ENCODE measurements around the gene CALHM3. TPM values are rescaled to one million over a fixed set of nuclear protein-coding genes. Genes with fewer than 3 reads are reported as not detected.
A peak's percentile ranks its signal among the peaks of the same experiment; 100 is the strongest.

Gene CALHM3
- total RNA-seq, 2 donors from 2014 or later: not detected

DNA sequence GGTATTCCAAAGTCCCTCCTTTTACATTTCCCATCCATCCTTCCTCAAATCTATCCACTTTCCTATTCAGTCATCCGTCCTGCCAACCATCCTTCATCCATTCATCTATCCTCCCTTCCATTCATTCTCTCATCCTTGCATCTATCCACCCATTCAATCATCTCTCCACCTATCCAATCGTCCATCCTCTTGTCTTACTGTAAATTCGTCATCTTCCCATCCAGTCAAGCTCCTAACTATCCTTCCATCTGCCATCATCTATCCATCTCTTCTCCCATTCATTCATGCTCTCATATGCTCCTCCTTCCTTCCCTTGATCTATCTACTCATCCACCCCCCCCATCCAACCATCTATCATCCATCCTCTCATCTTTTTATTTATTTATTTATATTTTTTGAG lies 5.0 kb downstream of the CALHM3 start:
- ATAC-seq (no peak), DNase-seq (ENCODE audit: low spot score) (no peak)
- Mint-ChIP-seq H3K9me3 (no peaks in the 10 kb centered on the region), H3K36me3 (no peaks in the 10 kb centered on the region), H3K27ac (peak overlapping the region in 1 of 2 donors; percentile 1), H3K27me3 (no peaks in the 10 kb centered on the region), H3K4me3 (no peak overlapping the region), H3K4me1 (ENCODE audit: low read depth in 2 of 2) (peaks cover 19 to 35% of the 10 kb centered on the region in 2 donors)

DNA sequence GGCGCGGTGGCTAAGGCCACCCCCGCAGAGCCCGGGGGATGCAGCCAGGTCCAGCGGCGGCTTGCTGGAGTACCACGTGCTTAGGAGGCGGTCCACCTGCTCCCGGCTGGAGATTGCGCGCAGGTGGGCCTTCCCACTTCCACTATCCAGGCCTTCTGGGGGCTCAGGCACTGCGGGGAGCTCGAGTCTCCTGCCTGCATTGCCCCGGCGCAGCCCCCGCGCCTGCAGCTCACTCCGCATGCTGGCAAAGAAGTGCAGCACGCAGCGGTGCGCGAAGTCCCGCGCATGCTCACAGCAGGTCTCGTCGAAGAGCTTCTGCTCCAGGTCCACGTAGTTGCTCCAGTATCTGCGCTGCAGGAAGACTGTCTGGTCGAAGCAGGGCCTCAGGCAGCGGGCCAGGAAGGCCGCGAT lies 5.8 kb downstream of the CALHM3 start:
- no peaks in the 10 kb centered on the region for H3K36me3 Mint-ChIP-seq
- H3K27me3 Mint-ChIP-seq: no peaks in the 10 kb centered on the region
- no peak for DNase-seq (ENCODE audit: low spot score)
- no peaks in the 10 kb centered on the region for H3K9me3 Mint-ChIP-seq
- no peak overlapping the region for H3K4me3 Mint-ChIP-seq
- no peak overlapping the region for H3K27ac Mint-ChIP-seq
- no peak for ATAC-seq
- H3K4me1 Mint-ChIP-seq (ENCODE audit: low read depth in 2 of 2): peaks cover 19 to 35% of the 10 kb centered on the region in 2 donors

DNA sequence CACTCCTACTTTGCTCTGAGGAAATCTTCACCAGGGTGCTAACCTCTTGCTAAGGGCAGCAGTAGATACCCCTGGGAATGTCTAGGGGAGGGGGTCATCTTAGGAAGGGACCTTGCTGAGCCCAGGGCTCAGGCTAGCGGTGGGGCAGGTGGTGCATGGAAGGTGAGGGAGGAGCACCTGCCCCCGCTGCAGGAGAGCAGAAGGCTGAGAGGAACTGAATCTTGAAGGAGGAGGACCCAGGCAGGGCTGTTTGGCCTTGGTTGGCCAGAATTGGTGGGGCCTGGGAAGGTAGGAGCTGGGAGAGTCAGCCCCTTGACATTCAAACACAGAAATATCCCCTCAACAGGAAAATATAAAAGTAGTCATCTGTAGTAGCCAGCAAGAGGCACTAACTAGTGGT lies 7.0 kb downstream of the CALHM3 start:
- ATAC-seq (no peak), DNase-seq (ENCODE audit: low spot score) (no peak)
- H3K27me3 Mint-ChIP-seq: no peaks in the 10 kb centered on the region
- peak overlapping the region; percentile 88 to 89 for H3K27ac Mint-ChIP-seq
- H3K4me1 Mint-ChIP-seq (ENCODE audit: low read depth in 2 of 2): peaks cover 28 to 43% of the 10 kb centered on the region in 2 donors
- no peaks in the 10 kb centered on the region for H3K9me3 Mint-ChIP-seq
- H3K4me3 Mint-ChIP-seq: peak overlapping the region; percentile 76
- no peaks in the 10 kb centered on the region for H3K36me3 Mint-ChIP-seq

DNA sequence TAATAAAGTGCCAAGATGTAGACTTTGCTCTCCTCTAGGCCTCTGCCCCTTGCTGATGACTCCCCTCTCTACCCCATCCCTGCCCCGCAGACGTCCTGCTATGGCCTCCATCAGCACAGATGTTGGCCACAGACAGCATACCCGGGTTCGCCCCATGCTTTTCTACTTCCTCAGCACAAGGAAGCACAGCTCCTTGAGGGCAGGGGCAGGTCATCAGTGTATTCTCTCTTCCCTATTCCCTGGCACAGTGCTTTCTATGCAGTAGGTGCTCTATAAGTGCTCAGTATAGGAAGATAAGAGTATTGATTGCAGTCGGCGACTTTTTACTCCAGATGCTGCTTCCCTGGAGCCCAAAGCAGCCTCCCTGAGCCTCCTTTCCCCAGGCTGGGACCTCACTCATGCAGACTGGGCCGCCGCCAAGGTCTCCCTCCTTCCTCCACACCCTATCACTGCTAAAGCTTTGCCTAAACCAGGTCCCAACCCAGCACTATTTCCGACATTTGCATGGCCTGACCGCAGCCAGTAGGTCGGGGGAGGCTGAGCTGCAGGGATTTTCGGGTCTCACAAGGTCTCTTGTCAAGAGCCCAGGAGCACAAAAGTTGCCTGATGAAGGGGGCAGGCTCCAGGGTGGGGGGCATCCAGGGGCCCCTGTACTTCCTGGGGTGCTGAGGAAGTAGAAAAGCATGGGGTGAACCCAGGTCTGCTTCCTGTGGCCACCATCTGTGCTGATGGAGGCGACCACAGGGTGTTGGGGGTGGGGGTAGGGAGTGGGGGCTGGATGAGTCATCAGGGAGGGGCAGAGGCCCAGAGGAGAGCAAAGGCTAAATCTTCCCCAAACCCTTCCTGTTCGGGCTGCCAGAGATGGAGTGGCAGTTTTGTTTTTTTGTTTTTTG lies 8.0 kb downstream of the CALHM3 start:
- H3K36me3 Mint-ChIP-seq: no peaks in the 10 kb centered on the region
- peak overlapping the region; percentile 76 for H3K4me3 Mint-ChIP-seq
- H3K27me3 Mint-ChIP-seq: no peaks in the 10 kb centered on the region
- DNase-seq (ENCODE audit: low spot score): no peak
- H3K9me3 Mint-ChIP-seq: no peaks in the 10 kb centered on the region
- peak overlapping the region; percentile 88 to 89 for H3K27ac Mint-ChIP-seq
- H3K4me1 Mint-ChIP-seq (ENCODE audit: low read depth in 2 of 2): peaks cover 34 to 48% of the 10 kb centered on the region in 2 donors
- ATAC-seq: peak; percentile 92 to 96

DNA sequence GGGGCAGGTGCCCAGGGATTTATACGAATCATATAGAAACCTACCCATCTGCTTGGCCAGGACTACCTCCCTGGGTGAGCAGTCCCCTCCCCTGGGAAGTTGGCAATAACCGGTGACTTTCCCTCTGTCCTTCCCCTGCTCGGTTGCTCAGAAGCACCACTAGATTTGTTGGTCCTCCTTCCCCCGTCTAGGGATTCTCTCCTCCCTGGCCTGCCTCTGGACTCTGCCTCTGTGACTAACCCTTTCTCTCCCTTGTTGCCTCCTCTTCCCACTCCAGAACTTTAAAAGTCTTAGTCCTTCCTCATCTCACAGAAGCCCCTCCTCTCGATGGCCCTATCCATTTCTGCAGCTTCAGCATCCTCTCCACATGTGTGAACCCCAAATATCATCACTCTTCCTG lies 9.8 kb downstream of the CALHM3 start:
- Mint-ChIP-seq H3K27ac (peak overlapping the region in 1 of 2 donors; percentile 89), H3K9me3 (no peaks in the 10 kb centered on the region), H3K4me1 (ENCODE audit: low read depth in 2 of 2) (peaks cover 35 to 46% of the 10 kb centered on the region in 2 donors), H3K27me3 (no peaks in the 10 kb centered on the region), H3K4me3 (no peak overlapping the region), H3K36me3 (no peaks in the 10 kb centered on the region)
- DNase-seq (ENCODE audit: low spot score) (no peak), ATAC-seq (no peak)

DNA sequence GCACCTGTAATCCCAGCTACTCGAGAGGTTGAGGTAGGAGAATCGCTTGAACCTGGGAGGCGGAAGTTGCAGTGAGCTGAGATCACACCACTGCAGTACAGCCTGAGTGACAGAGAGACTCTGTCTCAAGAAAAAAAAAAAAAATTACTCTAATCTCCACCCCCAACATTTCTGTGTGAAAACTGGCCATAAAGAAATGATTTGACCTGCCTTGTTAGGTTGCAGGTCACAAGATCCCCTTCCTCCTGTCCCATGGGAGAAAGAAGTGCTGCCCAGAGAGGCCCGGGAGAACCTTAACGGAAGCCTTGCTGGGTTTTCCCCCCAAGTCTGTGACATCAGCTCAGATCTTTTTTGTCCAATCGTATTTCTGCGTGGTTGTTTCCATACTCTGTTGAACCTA lies 11.6 kb downstream of the CALHM3 start:
- peak overlapping the region; percentile 50 to 80 for H3K27ac Mint-ChIP-seq

DNA sequence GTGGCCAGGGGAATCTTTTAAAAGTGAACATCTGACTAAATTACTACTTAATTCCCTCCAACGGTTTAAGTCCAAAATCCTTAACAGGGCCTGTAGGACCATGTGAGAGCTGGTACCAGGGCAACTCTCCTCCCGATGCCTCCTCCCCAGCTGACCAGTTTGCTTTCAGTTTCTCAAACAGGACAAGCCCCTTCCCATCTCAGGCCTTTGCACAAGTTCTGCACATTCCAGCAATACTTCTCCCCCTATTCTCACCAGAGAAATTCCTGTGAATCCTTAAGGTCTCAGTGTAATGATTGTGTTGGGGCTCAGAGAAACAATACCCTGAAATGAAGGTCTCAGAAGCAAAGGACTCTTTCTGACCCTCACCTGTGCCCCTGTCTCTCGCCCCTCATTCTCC lies 12.3 kb downstream of the CALHM3 start:
- Mint-ChIP-seq H3K36me3 (no peaks in the 10 kb centered on the region), H3K4me1 (ENCODE audit: low read depth in 2 of 2) (peaks cover 29 to 34% of the 10 kb centered on the region in 2 donors), H3K27me3 (no peaks in the 10 kb centered on the region), H3K9me3 (no peaks in the 10 kb centered on the region), H3K27ac (peak overlapping the region; percentile 7 to 50), H3K4me3 (no peak overlapping the region)
- DNase-seq (ENCODE audit: low spot score) (no peak), ATAC-seq (no peak)

More for the DNA sequence above, 11.6 kb downstream of the CALHM3 start:
- Mint-ChIP-seq H3K4me3 (no peak overlapping the region), H3K27me3 (no peaks in the 10 kb centered on the region), H3K9me3 (no peaks in the 10 kb centered on the region), H3K36me3 (no peaks in the 10 kb centered on the region), H3K4me1 (ENCODE audit: low read depth in 2 of 2) (peaks cover 33 to 41% of the 10 kb centered on the region in 2 donors)
- ATAC-seq (no peak), DNase-seq (ENCODE audit: low spot score) (no peak)

DNA sequence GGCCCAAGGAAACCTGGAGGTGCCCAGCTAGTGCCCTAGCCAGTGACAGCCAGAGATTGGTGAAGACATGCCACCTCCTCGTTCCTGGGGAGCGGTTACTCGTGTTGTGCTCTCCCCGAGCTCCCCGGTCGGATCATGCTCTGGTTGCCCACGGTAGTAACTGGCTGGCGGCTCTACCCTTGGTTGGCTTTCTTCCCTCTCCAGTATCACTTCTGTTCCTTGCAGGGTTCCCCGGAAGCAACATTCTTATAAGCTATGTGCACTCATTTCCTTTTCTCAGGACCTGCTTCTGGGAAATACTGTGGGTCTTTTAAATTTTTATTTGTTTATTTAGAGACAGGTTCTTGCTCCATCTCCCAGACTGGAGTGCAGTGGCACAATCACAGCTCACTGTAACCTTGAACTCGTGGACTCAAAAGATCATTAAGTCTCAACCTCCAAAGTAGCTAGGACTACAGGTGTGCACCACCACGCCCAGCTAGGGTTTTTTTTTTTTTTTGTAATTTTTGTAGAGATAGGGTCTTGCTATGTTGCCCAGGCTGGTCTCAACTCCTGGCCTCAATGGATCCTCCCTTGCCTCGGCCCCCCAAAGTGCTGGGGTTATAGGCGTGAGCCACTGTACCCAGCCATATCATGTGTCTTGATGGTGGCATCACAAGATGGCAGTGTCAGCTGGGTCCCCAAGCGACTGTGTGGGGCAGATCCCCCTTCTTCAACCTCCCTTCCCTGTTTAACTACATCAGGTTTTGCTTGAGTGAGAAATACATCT lies 13.4 kb downstream of the CALHM3 start:
- no peak for ATAC-seq
- no peak overlapping the region for H3K4me3 Mint-ChIP-seq
- peaks cover 23 to 25% of the 10 kb centered on the region in 2 donors for H3K4me1 Mint-ChIP-seq (ENCODE audit: low read depth in 2 of 2)
- no peaks in the 10 kb centered on the region for H3K36me3 Mint-ChIP-seq
- no peaks in the 10 kb centered on the region for H3K27me3 Mint-ChIP-seq
- no peaks in the 10 kb centered on the region for H3K9me3 Mint-ChIP-seq
- no peak for DNase-seq (ENCODE audit: low spot score)
- no peak overlapping the region for H3K27ac Mint-ChIP-seq

DNA sequence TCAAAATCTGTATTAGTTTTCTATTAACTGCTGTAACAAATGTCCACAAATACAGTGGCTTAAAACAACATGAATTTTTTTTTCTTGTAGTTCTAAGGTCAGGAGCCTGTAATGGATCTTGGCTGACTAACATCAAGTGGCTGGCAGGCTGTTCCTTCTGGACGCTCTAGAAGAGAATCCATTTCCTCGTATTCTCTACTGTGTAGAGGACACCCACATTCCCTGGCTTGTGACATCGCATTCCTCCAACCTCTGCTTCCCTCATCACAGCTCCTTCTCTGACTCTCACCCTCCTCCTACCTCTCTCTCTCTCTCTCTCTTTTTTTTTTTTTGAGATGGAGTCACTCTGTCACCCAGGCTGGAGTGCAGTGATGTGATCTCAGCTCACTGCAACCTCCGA lies 15.5 kb downstream of the CALHM3 start:
- no peaks in the 10 kb centered on the region for H3K27me3 Mint-ChIP-seq
- H3K4me1 Mint-ChIP-seq (ENCODE audit: low read depth in 2 of 2): peaks cover 18 to 27% of the 10 kb centered on the region in 2 donors
- DNase-seq (ENCODE audit: low spot score) (no peak), ATAC-seq (no peak)
- H3K27ac Mint-ChIP-seq: peak overlapping the region in 1 of 2 donors; percentile 39
- H3K9me3 Mint-ChIP-seq: no peaks in the 10 kb centered on the region
- H3K36me3 Mint-ChIP-seq: no peaks in the 10 kb centered on the region
- H3K4me3 Mint-ChIP-seq: no peak overlapping the region

DNA sequence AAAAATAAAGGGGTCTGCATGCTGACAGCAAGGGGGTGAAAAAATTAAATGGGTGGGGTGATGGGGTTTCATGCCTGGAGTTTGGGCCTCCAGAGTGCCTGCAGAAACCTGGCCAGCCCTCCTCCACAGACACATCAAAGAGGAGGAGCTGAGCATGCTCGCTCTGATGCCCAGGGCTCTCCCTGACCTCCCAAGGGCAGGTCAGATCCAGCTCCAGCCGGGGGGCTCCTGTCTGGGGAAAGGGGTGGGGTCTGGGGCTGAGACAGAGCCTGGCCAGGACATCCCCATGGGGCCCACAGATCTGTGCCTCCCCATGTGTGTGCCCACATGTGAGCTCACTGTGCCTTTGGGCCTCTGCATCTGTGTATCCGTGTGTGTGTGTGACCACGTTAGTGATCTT lies 19.4 kb downstream of the CALHM3 start:
- no peaks in the 10 kb centered on the region for H3K27me3 Mint-ChIP-seq
- ATAC-seq (no peak), DNase-seq (ENCODE audit: low spot score) (no peak)
- H3K36me3 Mint-ChIP-seq: no peaks in the 10 kb centered on the region
- H3K4me1 Mint-ChIP-seq (ENCODE audit: low read depth in 2 of 2): peaks cover 5 to 16% of the 10 kb centered on the region in 2 donors
- H3K27ac Mint-ChIP-seq: peak overlapping the region in 1 of 2 donors; percentile 74
- H3K4me3 Mint-ChIP-seq: no peak overlapping the region
- H3K9me3 Mint-ChIP-seq: no peaks in the 10 kb centered on the region

DNA sequence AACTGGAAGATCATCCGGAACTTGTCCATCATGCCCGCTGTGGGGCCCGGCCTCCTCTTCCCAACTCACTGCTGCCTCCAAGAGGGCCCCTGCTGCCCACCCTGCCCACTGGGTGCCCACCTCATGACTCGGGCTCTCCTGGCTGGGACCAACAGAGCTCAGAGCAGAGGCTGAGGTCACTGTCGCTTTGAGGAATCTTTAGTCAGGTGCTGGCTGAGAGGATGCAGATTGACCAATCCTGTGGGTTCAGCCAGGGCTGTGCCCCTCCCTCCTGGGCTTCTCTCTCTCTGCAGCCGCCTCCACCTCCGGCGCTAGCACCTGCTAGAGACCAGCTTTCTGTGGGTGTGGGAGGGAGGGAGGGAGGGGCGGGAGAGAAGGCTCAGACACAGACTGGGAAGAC lies 20.3 kb downstream of the CALHM3 start, which contains the start of gene CALHM1:
Gene CALHM1, minus strand, starts transcription at position 181 of the 400 bp plus-strand sequence. Its CDS starts 149 bp downstream, at position 32.
- DNase-seq (ENCODE audit: low spot score) (no peak), ATAC-seq (peak; percentile 64 to 76)
- Mint-ChIP-seq H3K9me3 (no peaks in the 10 kb centered on the region), H3K4me3 (no peak within 1 kb of the TSS), H3K27me3 (no peaks in the 10 kb centered on the region), H3K4me1 (ENCODE audit: low read depth in 2 of 2) (peaks cover 8 to 17% of the 10 kb centered on the region in 2 donors), H3K27ac (peak within 1 kb of the TSS in 1 of 2 donors; percentile 74), H3K36me3 (no peaks in the 10 kb centered on the region)

DNA sequence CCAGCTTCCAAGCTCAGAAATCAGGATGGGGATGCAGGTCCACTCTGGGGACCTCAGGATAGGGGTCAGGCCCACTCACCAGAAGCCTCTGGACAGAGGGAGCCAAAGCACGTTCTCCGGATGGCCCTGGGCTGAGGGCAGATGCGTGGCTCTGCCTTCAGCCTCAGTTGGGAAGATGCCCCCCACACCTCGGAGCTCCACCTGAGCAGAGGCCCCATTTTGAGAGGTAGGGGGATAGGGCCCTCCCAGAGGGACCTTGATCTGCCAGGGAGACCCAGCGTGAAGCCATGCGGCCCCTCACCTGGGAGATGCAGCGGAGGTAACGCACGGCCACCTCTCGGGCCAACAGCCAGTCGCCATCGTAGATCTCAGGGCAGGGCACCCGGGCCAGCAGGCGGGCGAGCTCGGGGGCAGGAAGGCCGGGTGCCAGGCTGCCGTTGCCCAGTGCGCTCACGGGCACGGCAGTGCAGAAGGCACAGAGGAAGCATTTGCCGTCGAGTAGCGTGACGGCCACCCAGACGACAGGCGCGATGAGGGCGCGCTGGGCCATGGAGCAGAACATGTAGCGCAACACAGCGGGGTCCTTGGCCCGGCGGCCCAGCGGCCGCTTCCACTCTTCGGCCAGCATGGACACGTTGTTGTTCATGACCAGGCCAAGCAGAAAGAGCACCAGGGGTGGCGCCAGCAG lies 21.0 kb downstream of the CALHM3 start:
- Mint-ChIP-seq H3K4me1 (ENCODE audit: low read depth in 2 of 2) (peaks cover 12 to 21% of the 10 kb centered on the region in 2 donors), H3K9me3 (no peaks in the 10 kb centered on the region), H3K27ac (no peak overlapping the region), H3K4me3 (no peak overlapping the region), H3K27me3 (no peaks in the 10 kb centered on the region), H3K36me3 (no peaks in the 10 kb centered on the region)
- no peak for ATAC-seq
- DNase-seq (ENCODE audit: low spot score): no peak

DNA sequence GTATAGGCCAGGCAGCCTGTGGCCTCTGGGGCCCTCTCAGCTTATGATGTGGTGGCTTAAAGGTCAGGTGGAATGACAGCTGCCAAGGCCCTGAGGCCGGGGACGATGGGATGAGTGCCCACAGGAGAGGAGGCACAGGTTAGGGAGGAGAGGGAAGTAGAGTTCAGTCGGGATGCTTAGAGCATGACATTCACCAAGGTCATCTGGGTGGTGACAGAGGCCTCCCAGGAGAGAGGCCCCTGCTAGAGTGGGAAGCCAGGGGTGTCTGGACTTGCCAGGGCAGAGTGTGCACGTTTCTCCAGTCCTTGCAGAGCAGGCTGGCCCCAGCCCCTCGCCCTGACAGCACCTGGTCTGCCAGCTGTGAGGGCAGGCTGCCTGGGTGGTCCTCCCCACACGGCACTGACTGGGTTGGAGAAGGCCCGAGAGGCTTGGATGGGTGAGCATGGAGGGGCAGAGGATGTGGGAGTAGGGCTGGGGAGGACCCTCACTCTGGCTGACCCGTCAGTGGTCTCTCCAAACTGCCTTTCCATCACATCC lies 21.8 kb downstream of the CALHM3 start:
- H3K27me3 Mint-ChIP-seq: no peaks in the 10 kb centered on the region
- peak overlapping the region; percentile 47 to 64 for H3K27ac Mint-ChIP-seq
- no peak overlapping the region for H3K4me3 Mint-ChIP-seq
- H3K36me3 Mint-ChIP-seq: no peaks in the 10 kb centered on the region
- peaks cover 12 to 26% of the 10 kb centered on the region in 2 donors for H3K4me1 Mint-ChIP-seq (ENCODE audit: low read depth in 2 of 2)
- no peak for DNase-seq (ENCODE audit: low spot score)
- ATAC-seq: no peak
- no peaks in the 10 kb centered on the region for H3K9me3 Mint-ChIP-seq
